Anterior cingulate cortex (tissue), 58 donors: ENCODE results near the gene CCN5.

Source experiments
- DNase-seq, 58 donors: peaks; one replicate each; lab custom pipeline; 2025; lab: John Stamatoyannopoulos, UW

The CCN5 gene

GRCh38 chr20:44776980-44777379, 61.8 kb downstream of the CCN5 start:
- no peak for DNase-seq
